Stimulated activated naive CD8-positive, alpha-beta T cell treated with anti-CD3 and anti-CD28 coated beads, Interleukin-15, amount 100 ng/mL, for 72 hours (primary cell): ENCODE results near the gene NOS3.

Experiments used
- ATAC-seq: fragments of 150-1000 bp; cut with Tn5 transposase; 2 replicates; pipeline ENCODE4 v1.10.0; 2021; ENCODE audit warnings: mild to moderate bottlenecking, moderate library complexity
- DNase-seq, 2 donors: peaks; one replicate each; pipeline ENCODE4 v3.0.0; 2021 to 2022
- H3K27ac Mint-ChIP-seq, 2 donors: one replicate each; pipeline ENCODE4 v1.8.0; 2022; ENCODE audit warnings: mild to moderate bottlenecking in 2 of 2, mixed read lengths in 2 of 2, moderate library complexity in 2 of 2
- H3K27me3 Mint-ChIP-seq: one replicate; pipeline ENCODE4 v1.8.0; 2022; ENCODE audit warnings: mixed read lengths
- H3K4me1 Mint-ChIP-seq: one replicate; pipeline ENCODE4 v1.8.0; 2022; ENCODE audit warnings: mild to moderate bottlenecking, mixed read lengths
- H3K4me3 Mint-ChIP-seq, 2 donors: one replicate each; pipeline ENCODE4 v1.8.0; 2022; ENCODE audit warnings: mild to moderate bottlenecking in 2 of 2, mixed read lengths in 2 of 2, moderate library complexity in 1 of 2
- H3K9me3 Mint-ChIP-seq, 2 donors: one replicate each; pipeline ENCODE4 v1.8.0; 2022; ENCODE audit warnings: mixed read lengths in 2 of 2

NOS3 gene

DNA sequence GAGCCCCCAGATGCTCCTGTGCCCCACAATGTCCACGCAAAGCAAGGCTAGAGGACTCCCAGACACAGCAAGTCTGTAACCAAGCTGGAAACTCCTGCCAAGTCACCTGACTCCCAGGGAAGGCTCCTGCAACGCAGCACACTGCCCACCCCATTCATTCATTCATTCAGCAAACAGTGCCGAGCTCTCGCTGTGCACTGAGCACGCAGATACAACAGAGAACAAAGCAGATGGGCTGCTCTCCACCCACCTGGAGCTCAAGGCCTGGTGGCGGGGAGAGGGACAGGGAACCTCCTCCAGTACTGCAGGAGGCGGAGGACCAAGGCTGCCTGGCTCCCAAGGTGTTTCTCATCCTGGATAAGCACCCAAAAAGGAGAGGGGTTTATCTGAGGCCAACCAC lies 21.3 kb upstream of the NOS3 start:
- Mint-ChIP-seq H3K4me3 (no peak overlapping the region), H3K27me3 (no peaks in the 10 kb centered on the region), H3K9me3 (no peaks in the 10 kb centered on the region), H3K27ac (no peak overlapping the region), H3K4me1 (peaks cover 23% of the 10 kb centered on the region)
- DNase-seq (no peak), ATAC-seq (no peak)

DNA sequence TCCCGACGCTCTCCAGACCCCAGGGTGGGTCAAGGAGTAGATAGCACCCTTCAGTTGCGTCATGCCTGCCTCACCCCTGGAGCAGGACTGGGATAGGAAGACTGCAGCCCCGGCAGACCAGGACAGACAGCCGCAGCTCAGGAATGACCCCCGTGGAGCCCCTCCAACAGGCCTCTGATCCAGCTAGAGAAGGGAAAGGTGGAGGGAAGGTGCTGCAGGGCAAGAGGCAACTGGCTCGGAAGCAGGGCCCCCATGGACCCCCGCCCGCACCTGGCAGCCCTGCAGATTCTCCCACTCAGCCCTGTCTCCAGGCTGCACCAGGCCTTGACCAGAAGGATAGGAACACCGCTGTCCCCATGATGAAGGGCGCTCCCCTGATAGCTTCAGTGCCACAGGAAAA lies 20.4 kb upstream of the NOS3 start:
- Mint-ChIP-seq H3K27ac (no peak overlapping the region), H3K9me3 (no peaks in the 10 kb centered on the region), H3K4me1 (peaks cover 25% of the 10 kb centered on the region), H3K27me3 (peaks cover 3% of the 10 kb centered on the region), H3K4me3 (no peak overlapping the region)
- DNase-seq: no peak
- no peak for ATAC-seq

DNA sequence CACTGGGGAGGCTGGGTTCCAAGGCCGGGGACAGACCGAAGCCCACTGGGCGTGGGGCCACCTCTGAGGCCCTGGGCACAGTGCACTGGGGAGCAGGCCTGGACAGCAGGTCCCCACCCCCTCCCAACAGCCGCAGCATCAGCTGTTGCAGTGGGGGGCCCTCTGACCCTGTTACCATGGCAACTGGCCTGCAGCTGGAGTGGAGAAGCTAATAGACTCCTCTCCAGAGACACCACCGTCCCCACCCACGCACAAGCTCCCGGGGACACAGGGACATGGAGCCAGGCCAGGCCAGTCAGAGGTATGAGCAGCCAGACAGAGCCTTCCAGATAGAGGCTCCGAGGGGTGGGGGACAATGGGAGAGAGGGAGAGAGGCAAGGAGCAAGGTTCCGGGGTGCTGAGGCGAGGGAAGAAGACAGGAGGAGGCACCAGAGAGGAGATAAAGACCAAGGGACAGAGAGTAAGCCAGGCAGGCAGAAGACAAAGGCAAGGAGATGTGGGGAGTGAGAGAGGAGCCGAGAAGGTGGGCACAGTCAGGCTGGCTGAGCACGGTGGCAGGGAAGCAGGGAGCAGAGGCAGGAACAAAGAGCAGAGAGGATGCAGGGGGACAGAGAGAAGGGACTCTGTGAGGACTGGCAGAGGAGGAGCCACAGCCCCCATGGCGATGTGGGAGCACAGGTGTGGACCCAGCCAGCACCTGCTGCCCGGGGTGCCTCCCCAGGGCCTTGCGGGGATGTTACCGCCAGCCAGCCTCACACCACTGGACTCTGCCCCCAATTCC lies 19.4 kb upstream of the NOS3 start:
- DNase-seq: no peak
- H3K4me3 Mint-ChIP-seq: no peak overlapping the region
- peaks cover 34% of the 10 kb centered on the region for H3K4me1 Mint-ChIP-seq
- H3K27ac Mint-ChIP-seq: peak overlapping the region in 1 of 2 donors; percentile 51
- no peak for ATAC-seq
- H3K9me3 Mint-ChIP-seq: no peaks in the 10 kb centered on the region
- peaks cover 13% of the 10 kb centered on the region for H3K27me3 Mint-ChIP-seq

DNA sequence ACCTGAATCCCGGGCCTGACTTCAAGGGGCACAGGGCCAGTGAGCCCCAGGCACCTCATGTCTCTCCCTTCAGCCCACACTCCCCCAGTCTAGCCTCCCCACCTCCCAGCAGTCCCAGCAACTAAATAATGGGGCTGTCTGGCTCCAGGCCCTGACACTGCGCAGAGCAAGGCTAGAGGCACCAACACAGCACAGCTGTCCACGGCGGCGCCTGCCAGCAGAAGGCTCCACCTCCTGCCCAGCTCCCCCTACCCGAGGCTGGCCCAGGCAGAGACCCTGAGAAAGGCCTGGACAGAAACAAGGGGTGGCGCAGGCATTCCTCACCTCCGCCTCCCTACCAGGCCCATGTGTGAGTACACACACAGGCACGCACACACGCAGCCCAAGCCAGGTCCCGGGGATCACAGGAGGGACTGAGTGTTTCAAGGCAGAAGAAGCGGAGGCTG lies 18.8 kb upstream of the NOS3 start:
- Mint-ChIP-seq H3K4me3 (no peak overlapping the region), H3K27me3 (peaks cover 19% of the 10 kb centered on the region), H3K27ac (no peak overlapping the region), H3K4me1 (peaks cover 41% of the 10 kb centered on the region), H3K9me3 (no peaks in the 10 kb centered on the region)
- DNase-seq: no peak
- no peak for ATAC-seq

DNA sequence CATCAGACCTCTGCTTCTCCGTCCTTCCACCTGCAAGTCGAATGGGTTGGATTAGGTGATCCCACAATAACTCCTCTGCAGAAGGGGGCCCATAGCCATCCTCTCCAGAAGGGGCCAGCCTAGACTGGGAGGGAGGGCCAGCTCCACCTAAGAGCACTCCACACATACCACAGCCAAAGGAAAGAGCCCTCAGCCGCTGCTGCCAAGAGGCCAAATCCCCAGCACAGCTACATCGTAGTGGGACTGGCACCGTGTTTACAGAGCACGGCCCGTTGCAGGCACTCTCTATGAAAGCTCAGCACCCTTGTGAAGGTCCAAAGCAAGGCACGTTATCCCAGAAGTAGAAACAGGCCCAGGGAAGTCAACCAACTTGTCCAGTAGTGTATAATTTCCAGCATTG lies 18.1 kb upstream of the NOS3 start:
- Mint-ChIP-seq H3K9me3 (no peaks in the 10 kb centered on the region), H3K27me3 (peaks cover 26% of the 10 kb centered on the region), H3K27ac (no peak overlapping the region), H3K4me1 (peaks cover 46% of the 10 kb centered on the region), H3K4me3 (no peak overlapping the region)
- no peak for DNase-seq
- no peak for ATAC-seq

DNA sequence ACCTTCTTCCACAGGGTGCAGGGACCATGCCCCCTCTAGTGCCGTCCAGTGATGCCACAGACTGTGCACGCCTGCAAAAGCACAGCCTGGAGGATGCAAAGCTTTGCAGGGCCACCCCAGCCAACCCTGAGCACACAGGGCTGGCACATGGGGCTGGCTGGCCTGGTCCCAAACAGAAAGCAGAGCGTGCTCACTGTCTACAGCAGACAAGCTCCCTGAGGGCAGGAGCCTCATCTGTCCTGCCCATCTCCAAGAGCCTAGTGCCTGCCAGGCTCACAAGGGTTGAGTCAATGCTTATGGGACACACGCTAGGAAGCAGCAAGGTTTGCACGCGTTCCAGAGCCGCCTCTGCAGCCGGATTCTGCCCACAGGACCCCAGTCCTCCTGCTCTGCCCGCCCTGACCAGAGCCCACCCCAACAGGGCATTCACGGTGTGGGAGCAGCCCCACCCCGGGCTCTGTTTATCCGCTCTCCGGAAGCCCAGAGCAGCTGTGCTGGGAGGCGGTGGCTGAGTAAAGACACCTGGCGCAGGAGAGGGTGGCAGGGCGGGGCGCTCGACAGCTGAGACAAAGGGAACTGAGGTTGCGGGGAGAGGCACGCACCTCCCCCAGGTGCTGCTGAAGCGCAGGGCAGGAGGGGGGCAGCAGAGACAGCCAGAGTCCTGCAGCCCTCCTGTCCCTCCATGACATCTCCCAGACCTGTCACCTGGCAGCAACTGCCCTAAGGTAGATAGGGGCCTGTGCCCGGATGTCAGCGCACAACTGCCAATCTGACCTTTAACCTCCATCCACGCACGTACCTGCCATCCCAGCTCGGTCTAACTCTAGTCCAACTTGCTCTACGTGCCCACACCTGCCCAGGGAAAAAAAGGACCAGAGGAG lies 17.0 kb upstream of the NOS3 start:
- peak; percentile 3 for ATAC-seq

DNA sequence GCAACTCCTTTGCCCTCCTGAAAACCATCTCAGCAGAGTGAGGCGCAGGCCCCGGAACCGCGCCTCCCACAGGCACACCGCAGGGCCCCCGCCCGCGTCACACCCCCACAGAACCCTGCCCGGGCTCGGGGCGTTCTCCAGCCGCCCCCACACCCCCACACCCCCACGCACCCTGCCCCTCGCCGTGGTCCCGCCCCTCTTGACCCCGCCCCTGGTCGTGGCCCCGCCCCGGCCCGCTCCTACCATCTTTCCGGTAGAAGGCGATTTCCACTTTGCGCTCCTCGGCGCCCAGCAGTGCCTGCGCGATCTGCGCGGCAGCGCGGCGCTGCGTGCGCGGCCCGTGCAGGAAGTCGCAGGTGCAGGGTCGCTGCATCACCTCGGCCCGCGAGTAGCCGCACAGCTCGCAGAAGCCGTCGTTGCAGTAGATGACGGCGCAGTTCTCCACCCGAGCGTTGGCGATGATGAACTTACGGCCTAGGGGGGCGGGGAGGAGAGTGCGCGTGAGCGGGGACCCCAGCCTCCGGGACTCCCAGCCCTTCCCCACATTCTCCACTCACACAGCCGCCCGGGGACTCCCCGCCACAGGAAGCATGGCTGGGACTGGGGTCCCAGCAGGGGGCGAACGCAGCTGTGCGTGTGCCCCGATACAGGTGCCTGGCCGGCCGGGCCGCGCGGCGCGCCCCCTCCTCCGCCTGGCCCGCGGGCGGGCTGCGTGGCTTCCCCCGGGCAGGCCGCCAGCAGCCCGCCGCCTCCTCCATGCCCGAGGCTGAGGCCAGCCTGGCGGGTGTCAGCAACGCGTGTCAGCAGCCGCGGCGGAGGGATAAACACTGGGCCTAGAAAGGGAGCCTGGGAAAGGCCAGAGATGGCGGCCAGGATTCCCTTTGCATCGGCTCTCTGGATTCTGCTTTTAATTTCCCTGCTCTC lies 16.1 kb upstream of the NOS3 start:
- Mint-ChIP-seq H3K4me1 (peaks cover 56% of the 10 kb centered on the region), H3K9me3 (no peaks in the 10 kb centered on the region), H3K27me3 (peaks cover 41% of the 10 kb centered on the region), H3K27ac (peak overlapping the region in 1 of 2 donors; percentile 91), H3K4me3 (peak overlapping the region; percentile 87 to 93)
- ATAC-seq (peak; percentile 71), DNase-seq (peak; percentile 70 to 76)

More for the DNA sequence above, 17.0 kb upstream of the NOS3 start:
- H3K4me1 Mint-ChIP-seq: peaks cover 52% of the 10 kb centered on the region
- H3K27me3 Mint-ChIP-seq: peaks cover 32% of the 10 kb centered on the region
- H3K9me3 Mint-ChIP-seq: no peaks in the 10 kb centered on the region
- DNase-seq: no peak
- H3K4me3 Mint-ChIP-seq: peak overlapping the region; percentile 87 to 93
- H3K27ac Mint-ChIP-seq: no peak overlapping the region

DNA sequence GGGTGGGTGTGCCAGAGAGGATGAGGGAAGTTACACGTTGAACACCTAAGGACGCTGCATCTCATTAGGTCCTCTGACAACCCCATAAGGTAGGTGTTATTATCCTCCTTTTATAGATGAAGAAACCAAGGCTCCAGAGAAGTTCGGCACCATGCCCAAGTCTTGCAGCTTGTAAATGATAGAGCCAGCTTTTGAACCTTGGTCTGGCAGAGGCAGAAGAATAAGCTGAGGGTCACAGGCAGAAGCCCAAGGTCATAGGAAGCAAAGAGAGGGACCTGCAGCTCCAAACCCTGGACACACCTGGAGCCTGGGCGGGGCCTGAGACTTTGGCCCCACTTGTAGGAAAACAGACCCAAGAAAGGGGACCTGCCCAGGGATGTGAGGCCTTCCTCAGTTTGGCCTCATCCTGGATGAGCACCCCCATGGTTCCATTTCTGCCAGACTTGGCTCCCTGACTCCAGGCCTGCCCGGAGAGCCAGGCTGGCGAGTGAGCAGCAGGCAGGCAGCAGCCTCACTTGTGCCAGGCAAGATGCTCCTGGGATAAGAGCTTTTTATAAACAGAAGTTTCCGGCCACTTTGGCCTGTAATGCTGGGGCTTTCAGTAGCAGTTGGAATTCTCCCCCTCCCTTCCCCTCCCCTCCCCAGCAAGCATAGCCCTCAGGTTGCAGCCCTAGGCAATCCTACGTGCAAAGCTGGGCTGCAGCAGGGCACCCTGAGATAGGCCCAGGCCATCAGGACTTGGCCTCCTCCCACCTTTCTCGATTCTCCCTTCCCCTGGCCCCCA lies 15.1 kb upstream of the NOS3 start:
- ATAC-seq (no peak), DNase-seq (no peak)
- peak overlapping the region; percentile 75 to 93 for H3K4me3 Mint-ChIP-seq
- H3K27me3 Mint-ChIP-seq: peaks cover 51% of the 10 kb centered on the region
- peak overlapping the region in 1 of 2 donors; percentile 79 for H3K27ac Mint-ChIP-seq
- H3K4me1 Mint-ChIP-seq: peaks cover 56% of the 10 kb centered on the region
- H3K9me3 Mint-ChIP-seq: no peaks in the 10 kb centered on the region

DNA sequence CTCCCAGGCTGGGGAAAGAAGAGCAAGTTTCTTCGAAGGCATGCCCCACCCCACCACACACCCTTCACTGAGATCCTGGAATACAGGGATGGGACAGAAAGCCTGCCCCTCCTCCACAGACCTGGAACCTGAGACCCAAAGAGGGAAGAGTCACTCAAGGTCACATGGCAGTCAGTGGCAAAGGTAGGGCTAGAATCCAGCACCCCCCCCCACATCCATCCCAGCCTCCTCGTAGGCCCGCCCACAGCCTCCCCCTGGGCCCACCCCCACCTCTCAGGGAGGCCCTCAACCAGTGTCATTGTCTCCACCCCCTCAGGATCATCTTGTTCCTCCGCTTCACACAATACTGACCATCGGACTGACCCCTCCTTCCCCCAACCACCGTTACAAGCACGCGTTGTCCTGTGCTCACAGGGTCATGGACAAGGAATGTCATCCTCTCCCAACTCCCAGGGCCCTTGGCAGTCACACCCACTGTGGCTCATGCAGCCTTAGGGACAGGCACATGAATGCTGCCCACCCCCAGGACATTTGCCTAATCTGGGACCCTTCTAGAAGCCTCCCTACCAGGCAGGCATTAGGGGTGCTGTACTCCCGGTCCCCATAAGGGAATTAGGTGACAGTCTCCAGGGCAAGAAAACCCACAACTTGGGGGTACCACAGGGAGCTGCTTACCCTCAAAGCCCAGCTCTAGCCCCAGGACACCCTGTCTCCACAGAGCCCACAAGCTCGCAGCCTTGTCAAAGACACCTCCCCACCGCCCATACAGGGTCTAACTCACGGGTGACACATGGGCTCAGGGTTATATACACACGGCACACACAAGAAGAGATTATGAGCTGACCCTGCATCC lies 14.1 kb upstream of the NOS3 start:
- Mint-ChIP-seq H3K27ac (peak overlapping the region in 1 of 2 donors; percentile 55), H3K27me3 (peaks cover 61% of the 10 kb centered on the region)

DNA sequence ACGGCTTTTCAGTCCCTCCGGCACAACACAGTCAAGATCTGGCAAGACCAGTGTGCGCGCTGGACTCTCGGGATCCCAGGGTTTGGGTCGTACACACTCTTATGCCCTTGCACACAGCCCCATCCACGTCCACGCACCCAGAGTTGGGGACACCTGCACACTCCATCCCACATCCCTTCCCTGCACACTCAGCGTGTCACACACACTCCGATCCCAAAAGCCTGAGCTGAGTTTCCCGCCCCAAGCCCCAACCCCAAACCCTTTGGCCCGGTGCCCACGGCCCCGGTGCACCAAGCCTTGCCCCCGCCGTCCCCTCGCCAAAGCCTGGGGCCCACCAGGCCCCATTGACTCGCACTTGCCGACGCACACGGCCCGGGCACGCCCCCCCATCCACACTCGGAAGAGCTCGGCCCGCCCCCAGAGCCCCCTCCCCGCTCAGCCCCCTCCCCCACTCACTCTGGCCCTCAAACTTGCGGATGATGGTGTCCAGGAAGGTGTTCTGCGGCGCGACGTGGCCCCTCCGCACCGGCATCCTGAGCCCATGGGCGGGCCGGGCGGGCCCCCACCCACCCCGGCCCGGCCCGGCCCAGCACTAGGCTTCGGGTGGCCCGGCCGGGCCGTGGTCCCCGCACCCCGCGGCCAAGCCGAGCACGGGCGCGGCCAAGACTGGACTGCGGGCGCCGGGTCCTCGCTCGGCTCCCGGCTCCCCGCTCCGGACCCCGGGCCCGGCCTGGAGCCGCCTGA lies 13.3 kb upstream of the NOS3 start:
- no peak overlapping the region for H3K27ac Mint-ChIP-seq
- DNase-seq: no peak
- H3K27me3 Mint-ChIP-seq: peaks cover 69% of the 10 kb centered on the region
- no peaks in the 10 kb centered on the region for H3K9me3 Mint-ChIP-seq
- H3K4me1 Mint-ChIP-seq: peaks cover 56% of the 10 kb centered on the region
- H3K4me3 Mint-ChIP-seq: peak overlapping the region; percentile 76 to 78
- no peak for ATAC-seq

More for the DNA sequence above, 14.1 kb upstream of the NOS3 start:
- ATAC-seq: no peak
- Mint-ChIP-seq H3K4me1 (peaks cover 56% of the 10 kb centered on the region), H3K4me3 (peak overlapping the region; percentile 76 to 78), H3K9me3 (no peaks in the 10 kb centered on the region)
- no peak for DNase-seq

DNA sequence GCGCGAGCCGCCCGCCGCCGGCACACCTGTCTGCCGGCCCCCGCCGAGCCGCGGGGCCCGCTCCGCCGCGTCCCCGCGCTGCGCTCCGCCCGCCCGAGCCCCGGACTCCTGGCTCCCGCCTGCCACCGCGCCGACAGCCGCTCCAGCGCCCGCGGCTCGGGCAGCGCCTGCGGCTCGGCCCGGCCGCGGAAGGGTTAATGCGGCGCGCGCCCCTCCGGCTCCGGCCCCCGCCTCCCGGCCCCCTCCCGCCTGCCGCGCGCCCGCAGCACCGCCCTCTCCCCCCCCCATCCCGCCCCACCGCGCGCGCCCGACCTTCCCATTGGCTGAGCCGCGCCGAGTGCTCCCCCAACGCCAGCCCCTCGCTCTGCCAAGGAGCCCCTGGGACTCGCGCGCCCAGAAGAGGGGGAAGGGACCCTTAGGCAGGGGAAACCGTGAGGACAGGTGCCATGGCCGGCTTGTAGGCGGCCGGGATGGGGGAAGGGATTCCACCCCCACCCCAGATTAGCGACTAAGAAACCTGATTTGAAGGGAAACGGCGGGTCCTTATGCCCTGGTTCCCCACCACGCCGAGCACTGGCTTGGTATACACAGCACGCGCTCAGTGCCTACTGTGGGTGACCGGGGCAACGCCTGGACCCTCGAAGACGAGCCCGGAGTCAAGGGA lies 12.6 kb upstream of the NOS3 start, which contains the start of gene KCNH2:
Gene KCNH2 (minus strand): TSS at position 196 of the 664 bp plus-strand sequence. CDS start 408 bp downstream, outside the sequence.
- ATAC-seq: no peak
- Mint-ChIP-seq H3K9me3 (no peaks in the 10 kb centered on the region), H3K4me1 (peaks cover 56% of the 10 kb centered on the region), H3K27me3 (peaks cover 76% of the 10 kb centered on the region), H3K27ac (peak within 1 kb of the TSS in 1 of 2 donors; percentile 0), H3K4me3 (peak within 1 kb of the TSS; percentile 78 to 88)
- DNase-seq: no peak

DNA sequence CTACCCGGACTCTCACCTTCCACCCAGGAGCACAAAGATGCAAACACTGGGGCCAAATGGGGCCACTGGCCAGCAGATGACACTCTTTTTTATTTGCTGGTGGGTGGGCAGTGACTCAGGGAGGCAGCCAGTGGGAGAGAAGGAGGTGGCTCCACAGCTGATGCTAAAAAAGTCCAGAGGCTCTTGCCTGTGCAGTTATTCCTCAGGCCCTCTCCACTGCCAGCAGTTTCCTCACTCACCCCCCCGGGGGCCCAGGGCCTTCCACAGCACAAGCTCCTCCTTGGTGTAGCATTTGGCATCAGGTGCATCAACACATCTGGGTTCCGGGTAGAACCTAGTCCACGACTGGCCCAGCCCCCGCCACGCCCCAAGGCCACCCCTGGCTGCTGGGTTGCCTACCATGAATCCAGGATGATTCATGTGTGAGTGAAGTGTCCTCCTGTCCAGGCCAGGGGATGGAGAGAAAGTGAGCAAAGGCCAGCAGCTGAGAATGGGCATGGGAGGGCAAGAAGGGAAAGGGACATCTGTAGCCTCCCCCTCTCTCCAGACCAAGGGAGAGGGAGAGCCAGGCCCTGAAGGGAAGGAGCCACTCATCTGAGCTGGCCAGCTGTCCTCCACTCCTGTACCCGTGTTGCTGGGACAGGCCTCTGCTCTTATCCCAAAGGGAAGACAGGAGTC lies 11.0 kb upstream of the NOS3 start:
- DNase-seq: no peak
- Mint-ChIP-seq H3K27me3 (peaks cover 77% of the 10 kb centered on the region), H3K27ac (no peak overlapping the region), H3K9me3 (no peaks in the 10 kb centered on the region), H3K4me3 (peak overlapping the region in 1 of 2 donors; percentile 45), H3K4me1 (peaks cover 42% of the 10 kb centered on the region)
- ATAC-seq: no peak
